DMS114 treated with DMSO at 0.1 percent for 48 hours (cell line): ENCODE measurements around the gene VWC2L.

ENCODE experiments used
- DNase-seq: peaks from one replicate; lab custom pipeline; 2025; ENCODE audit not compliant: unreplicated experiment; lab: John Stamatoyannopoulos, UW

Gene VWC2L

GRCh38 chr2:214410918-214411554 is at the start of gene VWC2L:
Gene VWC2L, plus strand, starts transcription at chr2:214411054. Its CDS starts 3,140 bp downstream, at chr2:214414194.
- peak; percentile 17 for DNase-seq

- no peak for DNase-seq
Observed at GRCh38 chr2:214361116-214361515, 49.7 kb upstream of the VWC2L start.

DNA sequence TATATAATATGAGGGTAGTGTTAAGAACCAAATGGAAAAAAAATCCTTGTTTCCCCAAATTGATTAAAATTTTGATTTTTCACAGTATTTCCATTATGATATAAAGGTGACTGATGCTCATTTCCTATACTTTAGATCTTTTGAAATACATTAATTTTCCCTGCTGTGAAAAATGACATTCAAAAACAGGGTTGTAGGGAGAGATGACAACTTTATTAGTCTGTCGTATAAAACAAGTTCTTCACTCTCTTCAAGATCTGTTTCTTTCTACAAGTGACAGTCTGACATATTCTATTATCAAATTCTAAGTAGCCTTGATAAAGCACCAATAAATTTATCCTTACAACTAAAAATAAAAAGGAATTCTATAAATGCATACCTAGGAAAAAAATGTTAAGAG is 45.3 kb upstream of the VWC2L start:
- no peak for DNase-seq

DNA sequence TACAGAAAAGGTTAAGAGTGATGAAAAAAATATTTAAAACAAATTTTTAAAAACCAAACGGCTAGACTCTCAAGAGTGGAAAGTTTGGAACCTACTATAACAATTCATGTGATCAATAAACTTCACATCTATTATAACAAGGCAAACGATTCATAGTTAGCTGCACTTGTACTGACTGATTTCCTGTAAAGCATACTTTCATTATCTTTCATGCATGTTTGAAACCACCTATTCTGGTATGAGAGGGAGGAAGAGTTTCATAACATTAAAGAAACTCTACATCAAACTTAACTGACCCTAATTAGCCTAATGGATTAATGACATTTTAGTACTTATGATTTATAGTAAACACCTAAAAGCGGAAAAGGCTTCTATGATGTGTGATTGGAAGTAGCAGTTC is 43.7 kb upstream of the VWC2L start:
- no peak for DNase-seq

GRCh38 chr2:214376618-214377285 is 34.1 kb upstream of the VWC2L start:
- no peak for DNase-seq

DNA sequence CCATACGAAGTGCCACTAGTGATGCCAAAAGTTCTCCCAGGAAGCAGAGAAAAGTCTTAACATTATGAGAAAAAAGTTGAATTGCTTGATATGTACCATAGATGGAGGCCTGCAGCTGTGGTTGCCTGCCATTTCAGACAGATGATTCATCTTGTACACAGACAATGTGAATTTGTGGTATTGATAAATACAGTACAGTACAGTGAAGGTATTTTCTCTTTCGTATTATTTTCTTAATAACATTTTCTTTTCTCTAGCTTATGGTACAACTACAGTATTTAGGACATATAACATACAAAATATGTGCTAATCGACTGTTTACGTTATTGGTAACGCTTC is 33.6 kb upstream of the VWC2L start:
- no peak for DNase-seq

DNA sequence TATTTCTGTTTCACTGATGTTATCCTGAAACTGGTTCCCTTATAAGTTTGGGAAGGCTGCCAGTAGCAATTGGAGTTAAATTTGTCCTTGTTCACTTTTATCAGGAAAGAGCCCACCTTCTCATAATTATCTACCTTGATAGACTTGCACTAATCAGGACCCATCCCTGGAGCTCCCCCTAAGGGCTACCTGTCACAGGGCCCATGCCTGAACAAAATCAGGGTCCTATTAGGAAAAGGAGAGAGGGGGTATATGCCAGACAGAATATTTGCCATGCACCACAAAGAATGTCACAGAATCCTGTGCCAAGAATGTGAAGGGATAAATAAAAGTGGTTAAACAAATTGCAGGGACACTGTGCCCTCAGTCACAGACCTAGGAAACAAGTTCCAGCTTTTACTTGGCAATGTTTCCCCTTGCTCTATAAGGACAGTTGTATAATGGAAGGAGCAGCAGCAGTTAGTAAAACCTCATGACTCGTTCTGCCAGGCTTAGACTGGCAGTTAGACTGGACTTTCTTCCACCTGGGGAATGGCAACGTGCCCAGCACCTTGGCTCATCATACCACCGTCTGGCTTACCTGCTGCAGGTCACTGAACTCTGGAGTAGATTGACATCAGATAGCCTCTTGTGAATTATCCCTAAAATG is 32.3 kb upstream of the VWC2L start:
- no peak for DNase-seq

GRCh38 chr2:214379227-214379626 is 31.6 kb upstream of the VWC2L start:
- DNase-seq, result no peak

- no peak for DNase-seq
Observed at GRCh38 chr2:214380681-214381080, 30.2 kb upstream of the VWC2L start.

DNA sequence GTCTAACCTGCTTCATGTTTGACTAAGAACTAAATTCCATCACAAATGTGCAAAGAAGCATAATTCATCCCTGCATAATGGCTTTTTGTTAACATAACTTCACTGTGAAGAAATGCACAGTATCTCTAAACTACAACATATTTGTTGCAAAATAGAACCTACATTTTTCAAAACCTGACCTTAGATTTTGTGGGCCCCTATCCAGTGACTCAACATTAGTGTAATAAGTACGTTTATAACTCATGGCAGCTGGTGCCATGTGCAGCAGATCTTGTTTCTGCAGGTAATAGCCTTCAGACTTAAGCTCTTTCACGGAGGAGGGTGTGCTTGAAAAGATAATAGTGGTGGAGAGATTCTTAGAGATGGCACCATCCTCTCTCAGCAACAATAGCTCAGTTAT is 28.6 kb upstream of the VWC2L start:
- no peak for DNase-seq

DNA sequence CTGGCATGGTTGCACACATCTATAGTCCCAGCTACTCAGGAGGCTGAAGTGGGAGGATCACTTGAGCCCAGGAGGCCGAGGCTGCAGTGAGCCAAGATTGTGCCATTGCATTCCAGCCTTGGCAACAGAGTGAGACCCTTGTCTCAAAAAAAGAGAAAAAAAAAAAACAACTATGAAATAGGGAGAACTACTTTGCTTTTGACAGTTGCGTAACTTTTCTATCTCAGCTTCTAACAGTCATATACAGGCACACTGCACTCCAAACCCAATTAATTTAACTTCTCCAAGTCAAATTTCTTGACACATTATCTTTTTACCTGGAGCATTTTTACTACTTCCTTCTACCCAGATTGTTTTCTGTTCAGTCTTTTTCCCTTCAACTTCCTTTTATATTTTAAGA is 24.1 kb upstream of the VWC2L start:
- DNase-seq, result no peak

DNA sequence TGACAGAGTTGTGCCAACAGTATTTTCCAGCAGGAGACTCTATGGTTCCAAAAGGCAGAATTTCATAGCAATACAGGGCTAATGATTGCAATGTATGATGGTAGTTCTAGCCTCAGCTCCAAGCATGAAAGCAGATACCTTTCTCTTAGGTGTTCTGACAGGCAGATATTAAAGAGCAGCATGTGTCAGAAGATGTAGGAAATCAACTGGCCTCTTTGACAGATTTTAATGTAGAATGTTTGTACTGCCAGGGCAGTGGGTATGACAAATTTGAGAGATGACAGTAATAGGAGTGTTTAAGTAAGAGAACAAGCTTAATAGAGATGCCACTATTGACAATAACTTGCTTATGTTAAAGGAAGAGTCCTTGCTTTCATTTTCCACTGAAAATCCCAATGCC is 21.5 kb upstream of the VWC2L start:
- no peak for DNase-seq

DNA sequence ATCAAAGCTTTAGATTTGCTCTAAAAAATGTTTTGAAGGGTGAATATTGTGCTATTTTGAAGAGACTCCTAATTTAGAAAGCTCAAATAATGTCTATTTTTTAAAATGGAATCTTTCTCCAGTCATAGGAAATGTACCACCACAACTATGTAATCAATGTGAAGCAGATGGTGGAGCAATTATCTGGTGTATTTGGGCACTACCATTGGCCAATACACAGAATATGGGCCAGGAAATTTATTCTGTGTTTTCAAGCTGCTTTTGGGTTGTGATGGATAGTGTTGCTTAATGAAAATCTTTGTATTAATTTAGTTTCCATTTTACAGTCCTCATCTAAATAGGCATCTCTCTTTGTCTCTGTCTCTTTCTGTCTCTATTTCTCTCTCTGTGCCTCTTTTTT is 17.1 kb upstream of the VWC2L start:
- no peak for DNase-seq

DNA sequence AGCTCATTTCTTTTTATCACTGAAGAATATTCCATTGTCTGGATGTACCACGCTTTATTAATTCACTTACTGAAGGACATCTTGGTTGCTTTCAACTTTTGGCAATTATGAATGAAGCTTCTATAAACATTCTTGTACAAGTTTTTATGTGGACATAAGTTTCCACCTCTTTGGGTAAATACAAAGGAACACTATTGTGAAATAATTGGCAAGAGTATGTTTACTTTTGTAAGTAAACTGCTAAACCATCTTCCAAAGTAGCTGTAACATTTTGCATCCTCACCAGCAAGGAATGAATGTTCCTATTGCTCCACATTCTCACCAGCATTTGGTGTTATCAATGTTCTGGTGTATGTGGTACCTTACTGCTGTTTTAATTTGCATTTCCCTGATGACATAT is 15.8 kb upstream of the VWC2L start:
- DNase-seq, result no peak

DNA sequence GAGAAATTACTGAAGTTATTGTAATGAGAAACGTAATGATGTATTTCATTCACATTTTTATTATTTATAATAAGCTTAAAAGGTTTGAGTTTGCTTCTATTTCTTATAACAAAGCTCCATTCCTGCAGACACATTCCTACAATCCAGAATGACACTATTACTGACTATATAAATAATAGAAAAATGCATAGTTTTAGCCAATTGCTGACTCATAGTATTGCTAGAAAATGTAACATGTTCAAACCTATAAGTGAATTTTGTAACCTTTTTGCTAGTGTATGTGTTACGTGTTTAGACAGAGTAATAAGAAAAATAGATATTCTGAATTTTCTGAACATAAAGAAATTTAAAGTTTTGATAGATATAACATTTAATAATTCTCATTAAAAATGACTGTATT is 9.3 kb upstream of the VWC2L start:
- DNase-seq, result no peak

- peak; percentile 4 for DNase-seq
Observed at GRCh38 chr2:214410128-214410775, 602 bp upstream of the VWC2L start.

- DNase-seq, result no peak
Observed at GRCh38 chr2:214412679-214413078, 1.8 kb downstream of the VWC2L start.

DNA sequence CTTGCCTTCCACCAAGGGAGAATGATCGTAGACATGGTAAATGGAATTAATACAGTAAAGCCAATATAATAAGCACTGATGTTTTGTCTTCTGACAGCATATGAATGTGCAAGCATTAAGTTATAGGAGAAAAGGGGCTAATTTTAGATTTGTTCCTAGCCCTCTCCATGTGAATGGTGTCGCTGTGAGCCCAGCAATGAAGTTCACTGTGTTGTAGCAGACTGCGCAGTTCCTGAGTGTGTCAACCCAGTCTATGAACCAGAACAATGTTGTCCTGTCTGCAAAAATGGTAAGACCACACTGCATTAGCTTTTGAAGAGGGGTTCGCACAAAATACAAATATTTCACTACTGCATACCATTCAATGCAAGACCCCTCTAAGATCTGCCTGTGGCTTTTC is 25.6 kb downstream of the VWC2L start:
- no peak for DNase-seq

- DNase-seq, result no peak
Observed at GRCh38 chr2:214450118-214450894, 39.5 kb downstream of the VWC2L start.

GRCh38 chr2:214451516-214452275 is 40.8 kb downstream of the VWC2L start:
- no peak for DNase-seq
